Suprapubic skin (tissue), 4 donors: Measurements from ENCODE around the gene NF1. TPM values are rescaled to one million over a fixed set of nuclear protein-coding genes. Genes with fewer than 3 reads are reported as not detected.

Experiments used
- DNase-seq, 2 donors: peaks; one replicate each; pipeline ENCODE4 v3.0.0-alpha.2; 2019; ENCODE audit warnings: low spot score in 2 of 2
- H3K27ac ChIP-seq: fragments of 200-600 bp; sonication (generic); one replicate; pipeline ENCODE4 v1.5.1; 2019
- H3K27me3 ChIP-seq: fragments of 200-600 bp; sonication (generic); one replicate; pipeline ENCODE4 v1.5.1; 2019
- H3K36me3 ChIP-seq: fragments of 200-600 bp; sonication (generic); one replicate; pipeline ENCODE4 v1.5.1; 2019
- H3K4me1 ChIP-seq: fragments of 200-600 bp; sonication (generic); one replicate; pipeline ENCODE4 v1.5.1; 2019
- H3K4me3 ChIP-seq: fragments of 200-600 bp; sonication (generic); one replicate; pipeline ENCODE4 v1.5.1; 2019; ENCODE audit warnings: mild to moderate bottlenecking
- H3K9me3 ChIP-seq: fragments of 200-600 bp; sonication (generic); one replicate; pipeline ENCODE4 v1.5.1; 2019
- EP300 ChIP-seq: sonication (generic); formaldehyde crosslinking; IDR thresholded peaks from one replicate; pipeline ENCODE4 v1.6.1; 2017; ENCODE audit warnings: antibody characterized with exemption
- POLR2A ChIP-seq, 2 donors: fragments of 450-650 bp; IDR thresholded peaks; one replicate each; pipeline ENCODE4 v1.6.1; 2017; ENCODE audit warnings: antibody characterized with exemption in 2 of 2, mild to moderate bottlenecking in 2 of 2, moderate library complexity in 2 of 2
- POLR2AphosphoS5 ChIP-seq, 3 donors: sonication (generic); formaldehyde crosslinking; IDR thresholded peaks; one replicate each; pipeline ENCODE4 v1.6.1; 2017; ENCODE audit warnings: antibody characterized with exemption in 3 of 3
- WGBS: methylation state at CpG from one replicate; pipeline ENCODE4 v1.1.5; 2018; 5-methylcytosine and 5-hydroxymethylcytosine counted together
- total RNA-seq, 4 donors: library from RNA; depleted of rRNA; stranded (reverse); fragments of >200 nt; gene quantifications; one replicate each; pipeline ENCODE4 v1.1.0, GENCODE V29; 2016
- TF ChIP-seq, protein P1 (sequence below), 2 donors: fragments of 200-600 bp in 1 of 2; fragments of 450-650 bp in 1 of 2; sonication (generic) in 1 of 2; IDR thresholded peaks; one replicate each; pipeline ENCODE4 v1.5.1; 2016 to 2019; ENCODE audit warnings: antibody characterized with exemption in 2 of 2, mild to moderate bottlenecking in 1 of 2, moderate library complexity in 1 of 2

NF1 gene
- total RNA-seq, 4 donors from 2014 or later: 32.3 to 113 (median 45.4) TPM

DNA sequence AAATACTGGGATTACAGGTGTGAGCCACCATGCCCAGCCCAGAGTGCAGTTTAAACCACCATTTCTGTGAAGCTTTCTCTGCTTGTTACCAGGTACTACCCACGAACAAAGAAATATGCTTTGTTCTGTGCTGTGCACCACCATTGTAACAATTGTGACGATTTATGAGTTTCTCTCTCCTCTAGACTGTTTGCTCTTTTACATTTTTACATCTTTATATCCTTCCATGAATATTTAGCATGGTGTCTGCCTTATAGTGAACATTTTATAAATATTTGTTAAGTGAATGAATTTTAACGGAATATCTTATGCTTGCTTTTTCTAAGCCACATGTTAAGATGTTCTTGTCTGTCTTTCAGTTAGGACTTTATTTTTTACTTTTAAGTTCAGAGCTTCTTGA is 141.9 kb downstream of the NF1 start:
- H3K4me3 ChIP-seq: no peak overlapping the region
- H3K9me3 ChIP-seq: peaks cover 6% of the 10 kb centered on the region
- H3K36me3 ChIP-seq: peaks cover 74% of the 10 kb centered on the region
- no peaks in the 10 kb centered on the region for H3K4me1 ChIP-seq
- no peaks in the 10 kb centered on the region for H3K27me3 ChIP-seq
- DNase-seq: no peak
- no peak overlapping the region for H3K27ac ChIP-seq
- TF ChIP-seq EP300 (no peak), POLR2A (IDR thresholded peaks at IDR 0.05) (no peak), POLR2AphosphoS5 (IDR thresholded peaks at IDR 0.05) (no peak)
- TF ChIP-seq, protein P1, sequence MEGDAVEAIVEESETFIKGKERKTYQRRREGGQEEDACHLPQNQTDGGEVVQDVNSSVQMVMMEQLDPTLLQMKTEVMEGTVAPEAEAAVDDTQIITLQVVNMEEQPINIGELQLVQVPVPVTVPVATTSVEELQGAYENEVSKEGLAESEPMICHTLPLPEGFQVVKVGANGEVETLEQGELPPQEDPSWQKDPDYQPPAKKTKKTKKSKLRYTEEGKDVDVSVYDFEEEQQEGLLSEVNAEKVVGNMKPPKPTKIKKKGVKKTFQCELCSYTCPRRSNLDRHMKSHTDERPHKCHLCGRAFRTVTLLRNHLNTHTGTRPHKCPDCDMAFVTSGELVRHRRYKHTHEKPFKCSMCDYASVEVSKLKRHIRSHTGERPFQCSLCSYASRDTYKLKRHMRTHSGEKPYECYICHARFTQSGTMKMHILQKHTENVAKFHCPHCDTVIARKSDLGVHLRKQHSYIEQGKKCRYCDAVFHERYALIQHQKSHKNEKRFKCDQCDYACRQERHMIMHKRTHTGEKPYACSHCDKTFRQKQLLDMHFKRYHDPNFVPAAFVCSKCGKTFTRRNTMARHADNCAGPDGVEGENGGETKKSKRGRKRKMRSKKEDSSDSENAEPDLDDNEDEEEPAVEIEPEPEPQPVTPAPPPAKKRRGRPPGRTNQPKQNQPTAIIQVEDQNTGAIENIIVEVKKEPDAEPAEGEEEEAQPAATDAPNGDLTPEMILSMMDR (IDR thresholded peaks at IDR 0.05): no peak
- 89% methylated on average over 3 of the region's 3 CpGs for WGBS

DNA sequence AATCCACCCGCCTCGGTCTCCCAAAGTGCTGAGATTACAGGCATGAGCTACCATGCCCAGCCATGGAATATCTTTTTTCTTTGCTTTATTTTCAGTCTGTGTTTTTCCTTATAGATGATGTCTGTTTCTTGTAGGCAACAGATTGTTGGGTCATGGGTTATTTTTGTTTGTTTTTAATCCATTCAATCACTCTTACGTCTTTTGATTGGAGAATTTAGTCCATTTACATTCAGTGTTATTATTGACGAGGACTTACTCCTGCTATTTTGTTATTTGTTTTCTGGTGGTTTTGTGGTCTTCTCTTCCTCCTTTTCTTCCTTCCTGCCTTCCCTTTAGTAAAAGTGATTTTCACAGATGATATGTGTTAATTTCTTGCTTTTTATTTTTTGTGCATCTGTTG is 146.3 kb downstream of the NF1 start:
- WGBS: 92% methylated on average over 4 of the region's 4 CpGs
- Histone ChIP-seq H3K4me1 (no peaks in the 10 kb centered on the region), H3K27ac (no peak overlapping the region), H3K36me3 (peaks cover 65% of the 10 kb centered on the region), H3K27me3 (no peaks in the 10 kb centered on the region), H3K9me3 (peaks cover 6% of the 10 kb centered on the region), H3K4me3 (no peak overlapping the region)
- TF ChIP-seq POLR2A (IDR thresholded peaks at IDR 0.05) (no peak), POLR2AphosphoS5 (IDR thresholded peaks at IDR 0.05) (no peak), EP300 (no peak)
- TF ChIP-seq, protein P1 (IDR thresholded peaks at IDR 0.05): no peak
- DNase-seq: no peak

DNA sequence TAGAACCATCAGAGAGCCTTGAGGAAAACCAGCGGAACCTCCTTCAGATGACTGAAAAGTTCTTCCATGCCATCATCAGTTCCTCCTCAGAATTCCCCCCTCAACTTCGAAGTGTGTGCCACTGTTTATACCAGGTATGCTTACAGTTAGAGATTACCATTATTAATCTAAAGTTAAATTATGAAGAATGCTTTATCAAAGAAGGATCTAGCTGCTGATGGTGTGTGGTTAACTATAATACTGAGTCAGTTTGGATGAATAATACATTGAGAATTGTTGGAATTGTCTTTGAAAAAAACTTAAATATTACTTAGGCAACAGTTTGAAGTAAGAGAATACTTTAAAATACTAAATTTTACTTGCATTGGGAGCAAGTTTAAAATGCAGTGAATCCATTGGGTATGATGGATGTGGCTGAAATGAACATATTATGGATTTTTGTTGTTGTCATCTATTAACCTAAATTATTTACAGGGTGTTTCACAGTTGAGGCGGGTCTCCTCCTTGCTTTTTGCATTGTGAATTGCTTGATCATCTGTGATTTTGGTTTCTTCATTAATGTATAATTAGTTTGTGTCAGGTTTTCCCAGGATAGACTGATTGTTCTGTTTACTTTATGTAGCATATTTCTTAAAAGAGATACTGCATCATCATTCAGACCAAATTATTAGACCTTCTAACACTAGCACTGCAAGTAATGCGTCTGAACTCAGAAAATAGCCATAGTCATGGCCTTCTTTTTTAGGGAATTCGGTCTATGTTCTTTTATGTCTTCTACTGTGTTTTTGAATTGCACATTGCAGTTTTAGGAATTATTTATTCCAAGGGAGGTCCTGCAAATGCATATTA is 154.4 kb downstream of the NF1 start:
- Histone ChIP-seq H3K27me3 (no peaks in the 10 kb centered on the region), H3K4me1 (peaks cover 4% of the 10 kb centered on the region), H3K36me3 (peaks cover 16% of the 10 kb centered on the region), H3K27ac (no peak overlapping the region), H3K4me3 (no peak overlapping the region), H3K9me3 (no peaks in the 10 kb centered on the region)
- WGBS: 97% methylated on average over 5 of the region's 5 CpGs
- TF ChIP-seq EP300: no peak
- no peak for TF ChIP-seq POLR2A (IDR thresholded peaks at IDR 0.05)
- TF ChIP-seq, protein P1 (IDR thresholded peaks at IDR 0.05): no peak
- no peak for TF ChIP-seq POLR2AphosphoS5 (IDR thresholded peaks at IDR 0.05)
- no peak for DNase-seq

DNA sequence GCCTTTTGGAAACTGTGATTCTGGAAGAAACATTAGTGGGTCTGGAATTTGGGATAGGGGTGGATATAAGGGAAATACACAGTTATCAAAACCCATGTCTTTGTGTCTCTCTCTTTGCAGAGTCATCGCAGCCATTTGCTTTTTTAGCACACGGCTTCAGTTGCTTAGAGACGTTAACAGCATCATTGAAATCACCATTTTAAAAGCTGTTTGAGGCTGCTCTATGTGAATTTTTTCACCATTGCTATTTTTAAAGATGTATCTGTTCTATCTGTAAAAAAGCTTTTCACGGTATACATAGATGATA is 155.0 kb downstream of the NF1 start:
- Histone ChIP-seq H3K9me3 (no peaks in the 10 kb centered on the region), H3K4me1 (peaks cover 4% of the 10 kb centered on the region), H3K36me3 (peaks cover 12% of the 10 kb centered on the region), H3K4me3 (no peak overlapping the region), H3K27me3 (no peaks in the 10 kb centered on the region), H3K27ac (no peak overlapping the region)
- no peak for TF ChIP-seq POLR2A (IDR thresholded peaks at IDR 0.05)
- TF ChIP-seq EP300: no peak
- no peak for TF ChIP-seq POLR2AphosphoS5 (IDR thresholded peaks at IDR 0.05)
- TF ChIP-seq, protein P1 (IDR thresholded peaks at IDR 0.05): no peak
- 90% methylated on average over 4 of the region's 4 CpGs for WGBS
- no peak for DNase-seq

DNA sequence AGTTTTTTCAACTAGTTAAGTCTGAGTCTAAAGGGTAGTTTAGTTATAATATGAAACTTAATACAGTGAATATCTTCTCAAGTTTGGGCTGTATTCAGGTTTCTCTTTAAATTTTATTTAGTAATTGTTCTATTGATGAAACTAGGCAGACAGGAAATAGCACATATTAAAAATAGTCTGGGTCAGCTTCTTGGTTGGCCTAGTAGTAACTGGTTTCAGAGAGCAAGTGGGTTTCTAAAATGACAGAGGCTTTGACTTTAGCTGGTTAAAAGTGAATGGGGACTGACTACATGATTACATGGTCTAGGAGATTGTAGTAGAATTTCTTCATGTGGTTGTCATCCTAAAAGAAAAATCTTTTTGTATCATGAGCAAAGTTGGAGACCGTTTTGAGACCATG is 155.5 kb downstream of the NF1 start:
- H3K4me3 ChIP-seq: no peak overlapping the region
- H3K27me3 ChIP-seq: no peaks in the 10 kb centered on the region
- H3K36me3 ChIP-seq: peaks cover 13% of the 10 kb centered on the region
- no peak for DNase-seq
- no peak for TF ChIP-seq POLR2A (IDR thresholded peaks at IDR 0.05)
- TF ChIP-seq EP300: no peak
- TF ChIP-seq, protein P1 (IDR thresholded peaks at IDR 0.05): no peak
- TF ChIP-seq POLR2AphosphoS5 (IDR thresholded peaks at IDR 0.05): no peak
- no peak overlapping the region for H3K27ac ChIP-seq
- H3K9me3 ChIP-seq: no peaks in the 10 kb centered on the region
- H3K4me1 ChIP-seq: peaks cover 4% of the 10 kb centered on the region
- 76% methylated on average over 1 of the region's 1 CpG for WGBS
